ENCODE measurements around the gene RAP1GAP2.

The RAP1GAP2 gene

GRCh38 chr17:2909846-2910234, 113.6 kb downstream of the RAP1GAP2 start:
- DNase-seq (ENCODE audit: low spot score): no peak
- TF ChIP-seq CTCF (IDR thresholded peaks at IDR 0.05; ENCODE audit: extremely low read depth, insufficient read depth, missing control alignments): no peak
- in situ Hi-C loops (cut with MboI; ENCODE audit: low pct_unique_long_range_greater_than_20kb, low sequenced_read_pairs, unreplicated experiment): no loop called here

GRCh38 chr17:2911035-2911754, 115.0 kb downstream of the RAP1GAP2 start:
- DNase-seq (ENCODE audit: low spot score): no peak
- in situ Hi-C loops (cut with MboI; ENCODE audit: low pct_unique_long_range_greater_than_20kb, low sequenced_read_pairs, unreplicated experiment): no loop called here
- TF ChIP-seq CTCF (IDR thresholded peaks at IDR 0.05; ENCODE audit: extremely low read depth, insufficient read depth, missing control alignments): no peak

GRCh38 chr17:2911755-2912111, 115.5 kb downstream of the RAP1GAP2 start:
- no peak for DNase-seq (ENCODE audit: low spot score)
- in situ Hi-C loops (cut with MboI; ENCODE audit: low pct_unique_long_range_greater_than_20kb, low sequenced_read_pairs, unreplicated experiment): no loop called here
- no peak for TF ChIP-seq CTCF (IDR thresholded peaks at IDR 0.05; ENCODE audit: extremely low read depth, insufficient read depth, missing control alignments)

- no peak for TF ChIP-seq CTCF (IDR thresholded peaks at IDR 0.05; ENCODE audit: extremely low read depth, insufficient read depth, missing control alignments)
- DNase-seq (ENCODE audit: low spot score): no peak
- in situ Hi-C loops (cut with MboI; ENCODE audit: low pct_unique_long_range_greater_than_20kb, low sequenced_read_pairs, unreplicated experiment): no loop called here
Measured at GRCh38 chr17:2912754-2913153, 116.5 kb downstream of the RAP1GAP2 start.

GRCh38 chr17:2916461-2916860, 120.2 kb downstream of the RAP1GAP2 start:
- no peak for DNase-seq (ENCODE audit: low spot score)
- in situ Hi-C loops (cut with MboI; ENCODE audit: low pct_unique_long_range_greater_than_20kb, low sequenced_read_pairs, unreplicated experiment): no loop called here
- no peak for TF ChIP-seq CTCF (IDR thresholded peaks at IDR 0.05; ENCODE audit: extremely low read depth, insufficient read depth, missing control alignments)

GRCh38 chr17:2921443-2921842, 125.2 kb downstream of the RAP1GAP2 start:
- in situ Hi-C loops (cut with MboI; ENCODE audit: low pct_unique_long_range_greater_than_20kb, low sequenced_read_pairs, unreplicated experiment): no loop called here
- no peak for TF ChIP-seq CTCF (IDR thresholded peaks at IDR 0.05; ENCODE audit: extremely low read depth, insufficient read depth, missing control alignments)
- no peak for DNase-seq (ENCODE audit: low spot score)
